DMS153 (cell line): Measurements from ENCODE around the gene ODAD3.
A peak's percentile ranks its signal among the peaks of the same experiment; 100 is the strongest.
"Not testable (repeated sequence)": the region's sequence is repeated elsewhere in the genome, so short reads cannot be mapped to it uniquely, and the experiment has no call there.

Experiments used
- DNase-seq: peaks from one replicate; lab custom pipeline; 2025; lab: John Stamatoyannopoulos, UW

Gene ODAD3

DNA sequence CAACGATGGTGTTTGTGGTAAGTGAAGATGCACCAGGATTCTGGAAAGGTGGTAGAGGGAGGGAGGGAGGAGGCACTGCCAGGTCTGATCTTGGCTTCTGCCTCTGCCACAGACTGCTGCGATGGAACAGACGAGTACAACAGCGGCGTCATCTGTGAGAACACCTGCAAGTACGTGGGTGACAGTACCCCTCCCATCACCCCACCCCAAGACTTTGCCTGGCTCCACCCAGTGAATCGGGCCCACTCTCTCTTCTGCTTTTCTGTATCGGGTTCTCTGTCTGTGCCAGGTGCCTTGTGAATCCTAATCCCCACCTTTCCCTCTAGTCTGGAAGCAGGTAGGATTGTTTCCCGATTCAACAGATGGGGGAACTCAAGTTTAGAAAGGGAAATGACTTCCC lies 3.0 kb upstream of the ODAD3 start:
- no peak for DNase-seq

DNA sequence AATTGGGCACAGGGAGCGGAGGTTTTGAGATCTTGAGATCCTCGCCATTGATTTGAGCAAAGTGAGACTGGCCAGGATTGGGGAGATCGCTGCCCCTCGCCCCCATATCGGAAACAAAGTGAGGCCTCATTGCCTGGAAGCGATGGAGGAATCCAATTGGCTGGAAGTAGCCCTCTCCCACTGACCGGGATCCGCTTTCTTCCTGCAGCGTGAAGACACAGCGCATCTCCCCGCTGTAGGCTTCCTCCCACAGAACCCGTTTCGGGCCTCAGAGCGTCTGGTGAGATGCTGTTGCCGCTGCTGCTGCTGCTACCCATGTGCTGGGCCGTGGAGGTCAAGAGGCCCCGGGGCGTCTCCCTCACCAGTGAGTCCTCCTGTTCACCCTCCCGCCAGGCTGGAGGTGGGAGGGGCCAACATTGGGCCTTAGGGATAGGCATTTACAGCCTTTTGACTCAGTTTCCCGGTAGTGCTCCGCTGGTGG lies 952 bp upstream of the ODAD3 start:
- DNase-seq, result no peak

DNA sequence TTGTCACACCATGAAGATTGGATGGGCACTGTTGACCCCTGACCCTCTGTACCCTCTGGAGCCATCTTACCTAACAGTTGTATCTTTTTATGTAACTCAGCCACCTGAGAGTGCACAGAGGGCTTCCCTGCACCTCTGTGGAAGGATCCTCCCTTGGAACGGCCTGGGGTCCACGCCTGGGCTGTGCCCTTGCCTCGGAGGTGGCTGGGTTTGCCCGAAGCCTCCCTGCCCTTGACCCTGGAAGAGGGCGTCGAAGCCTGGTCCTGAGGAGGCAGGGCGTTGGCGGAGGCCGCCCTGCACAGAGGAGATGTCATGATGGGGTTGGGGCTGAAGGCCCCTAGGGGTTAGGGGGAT lies 241 bp downstream of the ODAD3 start:
- DNase-seq, result no peak

DNA sequence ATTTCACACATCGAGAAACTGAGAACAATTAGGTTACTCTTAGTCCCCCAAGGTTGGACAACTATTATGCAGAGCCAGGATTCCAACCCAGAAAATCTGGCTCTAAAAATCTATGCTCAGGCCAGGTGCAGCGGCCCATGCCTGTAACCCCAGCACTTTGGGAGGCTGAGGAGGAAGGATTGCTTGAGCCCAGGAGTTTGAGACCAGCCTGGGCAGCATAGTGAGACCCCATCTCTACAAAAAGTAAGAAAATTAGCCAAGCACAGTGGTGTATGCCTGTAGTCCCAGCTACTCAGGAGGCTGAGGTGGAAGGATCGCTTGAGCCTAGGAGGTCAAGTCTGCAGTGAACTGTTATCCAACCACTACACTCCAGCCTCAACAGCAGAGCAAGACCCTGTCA lies 1.4 kb downstream of the ODAD3 start:
- DNase-seq, result not testable (repeated sequence)

DNA sequence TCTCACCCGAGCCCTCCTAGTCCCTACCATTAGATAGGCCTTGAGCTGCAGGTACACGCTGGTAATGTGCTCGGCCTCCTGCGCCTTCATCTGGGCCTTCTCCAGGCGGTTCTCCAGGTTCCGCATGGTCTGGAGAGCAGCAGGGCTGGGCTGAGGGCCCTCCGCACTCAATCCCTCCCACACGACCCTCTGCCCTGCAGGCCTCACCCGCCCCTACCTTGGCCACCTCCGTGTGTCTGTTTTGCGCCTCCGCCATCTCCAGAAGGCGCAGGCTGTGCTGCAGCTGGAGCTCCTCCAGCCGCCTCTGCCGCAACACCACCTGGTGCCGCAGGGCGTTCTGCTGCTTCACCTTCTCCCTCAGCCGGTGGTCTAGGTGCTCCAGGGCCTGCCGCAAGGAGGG lies 8.3 kb downstream of the ODAD3 start:
- no peak for DNase-seq

DNA sequence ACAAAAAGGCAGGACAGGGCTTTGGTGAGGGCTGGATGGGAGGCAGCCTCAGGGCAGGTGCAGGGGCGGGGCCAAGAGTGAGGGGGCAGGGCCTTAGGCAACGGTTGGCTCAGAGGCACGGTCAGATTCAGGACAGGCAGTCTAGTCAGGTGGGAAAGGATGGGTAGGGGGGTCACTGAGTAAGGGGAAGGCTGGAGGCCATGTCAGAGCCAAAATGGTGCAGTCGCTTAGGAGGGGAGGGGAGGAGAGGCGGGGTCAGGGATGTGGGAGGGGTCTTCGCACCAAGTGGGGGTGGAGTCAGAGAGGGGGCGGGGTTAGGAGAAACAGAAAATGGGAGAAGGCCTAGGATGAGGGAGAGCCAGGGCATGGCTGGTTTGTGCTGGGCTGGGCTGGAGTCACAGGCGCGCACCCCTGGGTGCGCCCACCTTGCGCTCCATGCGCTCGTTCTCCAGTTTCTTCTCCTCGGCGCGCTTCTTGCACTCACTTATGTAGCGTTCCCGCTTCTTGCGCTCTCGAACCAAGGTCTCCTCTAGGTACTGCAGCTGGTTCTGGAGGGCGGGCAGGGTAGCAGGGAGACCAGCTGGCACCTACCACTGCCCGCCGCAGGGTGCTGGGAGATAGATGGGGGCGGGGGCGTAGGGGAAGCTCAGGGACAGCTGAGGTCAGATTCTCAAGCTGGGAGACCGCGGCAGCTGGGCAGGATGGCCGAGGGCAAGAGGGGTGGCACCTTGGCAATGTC lies 9.0 kb downstream of the ODAD3 start:
- no peak for DNase-seq

DNA sequence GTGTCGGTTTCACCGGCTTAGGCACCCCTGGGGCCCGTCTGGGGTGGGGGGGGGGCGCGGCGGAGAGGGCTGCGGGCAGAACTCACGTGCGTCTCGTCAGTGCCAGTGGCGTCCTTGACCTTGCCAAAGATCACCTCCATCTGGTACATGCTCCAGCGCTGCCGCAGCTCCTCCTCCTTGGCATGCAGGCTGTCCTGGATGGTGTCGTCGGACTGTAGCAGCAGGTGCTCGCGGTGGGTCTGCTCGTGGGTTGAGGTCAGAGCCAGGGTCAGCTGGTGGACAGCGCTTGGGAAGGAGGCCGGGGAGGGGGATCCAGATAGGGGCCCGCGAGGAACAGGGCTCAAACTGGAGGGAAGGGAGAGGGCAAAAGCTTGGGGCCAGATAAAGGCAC lies 11.1 kb downstream of the ODAD3 start:
- no peak for DNase-seq

DNA sequence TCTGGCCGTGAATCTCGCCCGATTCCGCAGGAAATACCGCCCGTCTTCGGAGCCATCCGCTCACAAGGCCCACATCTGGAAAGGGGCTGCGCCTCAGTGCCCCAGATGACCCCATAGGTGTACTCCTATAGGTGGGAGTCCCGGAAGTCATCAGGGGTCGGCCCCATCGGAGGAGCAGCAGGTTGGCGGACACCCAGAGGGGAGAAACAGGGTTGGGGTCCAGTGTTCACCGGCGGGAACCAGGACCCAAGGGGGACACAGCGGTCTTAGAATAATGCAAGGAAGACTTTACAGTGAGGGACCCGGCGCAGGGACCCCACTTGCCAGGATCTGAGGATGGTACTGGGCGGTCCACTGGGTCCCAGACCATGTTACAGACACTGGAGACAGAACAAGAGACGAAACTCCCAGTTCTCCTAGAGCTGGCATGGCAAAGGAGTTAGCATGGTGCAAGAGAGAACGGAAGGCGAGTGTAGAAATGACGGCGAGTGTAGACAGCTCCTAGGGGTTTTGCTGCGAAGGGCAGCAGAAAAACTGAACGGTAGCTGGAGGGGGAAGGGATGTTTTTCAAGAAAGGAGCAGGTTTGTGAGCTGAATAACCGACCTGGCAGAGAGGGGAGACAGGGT lies 11.6 kb downstream of the ODAD3 start:
- no peak for DNase-seq

DNA sequence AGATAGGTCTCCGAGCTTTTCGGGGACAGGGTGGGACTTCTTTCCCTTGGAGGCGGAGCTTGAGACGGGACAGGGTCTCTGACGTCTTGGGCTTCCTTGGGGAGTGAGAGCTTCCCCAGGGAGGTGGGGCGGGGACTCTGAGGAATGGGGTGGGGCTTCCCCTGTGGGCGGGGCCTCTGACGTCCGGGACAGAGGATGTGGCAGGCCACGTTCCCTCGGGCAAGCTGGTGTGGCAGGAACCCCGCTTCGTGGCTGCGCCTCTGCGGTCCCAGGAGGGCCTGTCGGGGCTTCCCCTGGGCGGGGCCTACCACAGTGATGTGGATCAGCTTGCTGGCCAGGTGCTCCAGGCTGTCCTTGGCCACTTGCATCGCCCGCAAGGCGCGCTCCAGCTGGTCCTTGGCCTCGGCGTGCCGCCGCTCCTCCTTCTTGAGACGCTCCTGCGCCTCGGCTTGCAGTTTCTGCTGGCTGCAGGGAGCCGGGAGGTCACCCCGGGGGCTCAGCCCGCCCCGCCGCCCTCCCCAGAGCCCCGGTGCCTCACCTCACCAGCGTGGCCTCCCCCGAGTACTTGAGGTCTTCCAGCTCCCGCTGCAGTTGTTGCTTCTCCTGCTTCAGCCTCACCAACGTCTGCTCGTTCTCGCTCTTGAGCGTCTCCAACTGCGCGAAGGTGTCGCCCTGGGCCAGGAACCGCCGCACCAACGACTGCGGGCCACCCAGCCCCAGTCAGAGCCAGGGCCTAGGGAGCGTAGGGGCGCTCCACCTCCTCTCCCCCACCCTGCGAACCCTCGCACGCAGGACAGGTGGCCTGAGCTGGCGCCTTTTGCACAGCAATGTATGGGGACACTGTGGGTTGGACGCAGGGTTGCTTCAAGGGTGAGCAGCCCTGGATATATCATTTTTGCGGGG lies 12.5 kb downstream of the ODAD3 start:
- peak; percentile 49 for DNase-seq

DNA sequence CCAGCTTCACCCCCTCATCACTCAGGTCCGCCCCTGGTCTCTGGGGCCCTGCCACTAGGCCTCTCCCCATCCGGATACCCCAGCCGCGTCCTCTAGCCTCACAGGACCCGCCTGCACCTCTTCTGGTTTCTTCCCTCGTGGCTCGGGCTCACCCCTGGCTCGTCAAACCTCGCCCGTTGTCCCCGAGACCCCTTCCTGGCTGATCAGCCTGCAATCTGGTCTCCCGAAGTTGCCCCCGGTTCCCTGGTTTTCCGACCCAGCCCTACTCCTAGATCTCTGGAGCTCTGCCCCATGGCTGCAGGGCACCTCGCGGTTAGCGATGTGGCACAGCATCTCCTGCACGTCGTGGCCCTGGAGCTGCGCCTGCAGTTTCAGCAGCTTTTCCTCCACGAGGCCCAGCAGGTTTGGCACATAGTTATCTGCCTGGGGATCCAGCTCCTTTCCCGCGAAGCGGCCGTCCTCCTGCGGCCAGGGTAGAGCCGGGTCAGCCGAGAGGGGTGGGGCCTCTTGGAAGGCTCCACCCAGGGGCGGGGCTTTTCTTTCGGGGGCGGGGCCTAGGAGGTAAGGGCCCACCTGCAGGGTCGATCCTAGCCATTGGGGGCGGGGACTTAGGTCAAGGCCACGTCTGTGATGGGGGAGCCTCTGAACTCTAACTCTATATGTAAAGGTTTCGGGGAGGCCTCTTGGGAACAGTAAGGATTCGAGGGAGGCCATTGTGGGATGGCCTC lies 13.4 kb downstream of the ODAD3 start:
- peak; percentile 36 for DNase-seq

DNA sequence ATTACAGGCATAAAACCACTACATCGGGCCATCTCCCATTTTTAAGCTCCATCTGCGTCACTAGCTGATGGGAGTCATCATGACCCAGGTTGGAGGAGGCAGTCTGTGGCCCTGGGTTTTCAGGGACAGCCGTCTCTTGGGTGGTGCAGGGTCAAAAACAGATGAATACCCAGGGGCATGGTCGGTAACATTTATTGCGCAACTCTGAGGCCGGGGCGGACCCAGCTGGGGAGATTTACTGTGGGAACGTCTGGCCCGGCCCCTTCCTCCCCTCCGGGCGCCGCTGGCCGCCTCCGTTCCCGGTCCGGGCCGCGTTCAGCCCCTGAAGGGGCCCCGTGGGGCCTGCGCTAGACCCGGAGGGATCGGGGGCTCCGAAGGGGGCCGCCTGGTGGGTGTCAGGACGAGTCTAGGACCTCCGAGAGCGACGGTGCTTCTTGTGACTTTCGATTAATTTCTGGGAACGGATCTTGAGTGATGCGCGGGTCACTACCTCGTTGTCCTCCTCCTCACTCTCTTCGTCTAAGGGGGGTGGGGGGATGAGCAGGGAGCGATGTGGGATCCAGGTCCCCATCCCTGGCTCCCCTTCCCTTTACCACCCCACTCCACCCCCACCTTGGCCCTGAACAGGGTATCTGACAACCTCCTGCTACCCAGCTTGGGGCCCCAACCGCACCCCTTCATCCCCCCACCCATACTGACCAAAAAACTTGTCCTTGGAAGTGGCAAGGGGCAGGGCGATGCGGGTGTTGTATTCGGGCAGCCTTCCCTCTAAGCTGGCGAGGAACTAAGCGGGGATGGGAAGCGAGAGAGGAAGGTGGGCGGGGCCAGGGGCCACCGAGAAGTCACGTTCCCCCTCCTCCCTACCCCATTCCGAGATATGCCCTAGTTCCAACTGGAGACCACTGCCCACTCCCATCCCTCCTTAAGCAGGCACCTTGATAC lies 14.2 kb downstream of the ODAD3 start:
- peak; percentile 20 for DNase-seq

DNA sequence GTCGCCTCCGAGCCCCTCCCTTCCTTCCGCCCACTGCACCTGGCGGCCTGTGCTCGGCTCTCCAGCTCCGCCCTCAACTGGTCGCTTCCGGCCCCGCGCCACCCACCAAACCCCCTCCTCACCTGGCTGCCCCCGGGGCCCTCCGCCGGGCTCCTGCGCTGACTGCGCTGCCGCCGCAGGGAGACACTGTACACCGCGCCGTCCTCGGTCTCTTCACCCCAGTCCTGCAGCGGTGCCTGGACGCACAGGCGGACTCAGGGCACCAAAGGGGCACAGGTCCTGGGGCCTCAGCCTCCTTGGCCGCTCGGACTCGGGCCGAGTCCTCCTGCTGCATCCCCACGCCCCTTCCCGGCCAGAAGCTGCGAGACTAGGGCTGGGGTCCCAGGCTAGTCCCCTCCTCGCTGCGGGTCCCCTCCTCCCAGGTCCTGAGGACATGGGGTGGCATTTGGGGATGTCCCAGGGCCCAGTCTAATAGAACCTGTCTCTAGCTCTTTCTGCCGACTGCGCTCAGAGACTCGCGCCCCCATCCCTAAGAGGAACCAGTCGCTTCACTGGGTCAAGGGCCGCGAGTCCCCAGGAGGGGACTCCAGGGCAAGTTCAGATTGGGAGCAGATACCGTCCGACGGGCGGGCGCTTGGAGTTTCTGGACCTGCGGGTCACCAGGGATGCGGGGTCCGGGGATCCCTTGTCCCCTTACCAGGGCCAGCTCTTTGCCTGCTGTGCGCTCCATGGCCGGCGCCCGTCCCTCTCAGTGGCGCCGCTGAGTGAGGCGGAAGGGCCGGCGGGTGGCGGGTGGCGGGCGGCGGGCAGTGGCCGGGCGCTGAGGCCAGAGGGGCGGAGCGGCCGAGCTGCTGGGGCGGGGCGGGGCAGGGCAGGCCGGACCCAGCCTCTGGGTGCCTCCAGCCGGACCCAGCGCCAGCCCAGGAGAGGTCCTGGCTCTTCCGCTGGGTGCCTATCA lies 16.1 kb downstream of the ODAD3 start, which contains the start of gene RGL3:
RGL3 (minus strand) TSS at position 766 of the 958 bp plus-strand sequence; CDS start at position 730, 36 bp downstream.
- peak; percentile 70 for DNase-seq

DNA sequence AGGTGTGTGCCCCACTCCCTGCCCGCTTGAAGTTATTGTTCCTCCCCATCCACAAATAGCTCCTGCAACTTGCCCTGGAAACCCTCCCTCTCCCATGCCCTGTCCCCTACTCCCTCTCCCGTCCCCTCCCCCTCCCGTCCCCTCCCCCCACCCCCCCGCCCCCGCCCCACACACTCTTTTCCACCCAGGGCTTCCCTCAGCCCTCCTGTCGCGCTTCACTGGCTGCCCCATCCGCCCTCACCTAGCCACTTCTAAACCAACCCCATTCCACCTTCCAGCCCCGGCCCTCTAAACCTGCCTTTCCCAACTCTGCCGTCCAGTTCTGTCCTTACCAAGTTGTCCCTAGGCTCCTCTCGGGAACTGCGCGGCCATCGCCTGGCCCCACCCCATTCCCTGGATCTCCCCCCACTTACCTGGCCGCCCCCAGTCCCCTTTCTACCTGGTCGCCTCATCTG lies 16.8 kb downstream of the ODAD3 start:
- no peak for DNase-seq

DNA sequence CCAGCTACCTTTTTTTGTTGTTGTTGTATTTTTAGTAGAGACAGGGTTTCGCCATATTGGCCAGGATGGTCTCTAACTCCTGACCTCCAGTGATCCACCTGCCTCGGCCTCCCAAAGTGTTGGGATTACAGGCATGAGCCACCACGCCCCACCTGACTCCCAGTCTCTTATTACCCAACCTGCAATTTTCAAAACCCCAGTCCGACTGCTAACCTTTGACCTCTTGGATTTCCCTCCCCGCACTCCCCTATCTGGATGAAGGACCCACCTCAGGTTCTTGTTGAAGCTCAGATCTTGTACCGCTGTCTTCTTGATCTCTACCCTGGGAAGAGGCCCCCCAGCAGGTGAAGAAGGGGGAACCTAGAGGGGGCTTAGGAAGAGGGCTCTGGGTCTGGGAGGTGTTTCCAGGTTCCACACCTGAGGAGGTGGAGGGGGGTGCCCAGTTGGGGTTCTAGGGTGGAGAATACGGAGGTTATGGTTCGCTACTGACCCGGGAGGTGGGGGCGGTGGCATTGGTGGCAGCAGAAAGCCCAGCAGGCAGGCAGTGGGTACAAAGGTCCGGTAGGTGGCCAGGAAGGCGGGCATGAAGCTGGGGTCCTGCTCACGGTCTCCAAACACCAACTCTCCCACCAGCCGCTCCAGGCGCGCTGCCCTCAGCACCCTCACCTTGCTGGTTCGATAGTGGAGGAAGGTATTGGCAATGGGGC lies 18.4 kb downstream of the ODAD3 start:
- DNase-seq, result no peak

DNA sequence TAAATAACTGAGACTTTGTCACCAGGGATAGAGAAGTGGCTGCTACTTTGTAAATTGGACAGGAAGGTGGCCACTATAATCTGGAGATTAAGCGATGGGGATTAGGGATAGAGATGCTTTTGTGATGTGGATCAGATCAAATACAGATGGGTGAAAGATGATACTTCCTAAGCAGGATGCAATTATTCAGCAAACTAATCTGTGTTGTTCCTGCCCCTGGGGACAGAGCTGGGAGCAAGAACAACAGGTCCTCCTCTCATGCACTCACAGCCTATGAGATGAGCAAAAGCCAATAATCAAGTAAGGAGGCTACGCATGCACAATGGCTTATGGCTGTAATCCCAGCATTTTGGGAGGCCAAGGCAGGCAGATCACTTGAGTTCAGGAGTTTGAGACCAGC lies 20.4 kb downstream of the ODAD3 start:
- DNase-seq, result no peak

DNA sequence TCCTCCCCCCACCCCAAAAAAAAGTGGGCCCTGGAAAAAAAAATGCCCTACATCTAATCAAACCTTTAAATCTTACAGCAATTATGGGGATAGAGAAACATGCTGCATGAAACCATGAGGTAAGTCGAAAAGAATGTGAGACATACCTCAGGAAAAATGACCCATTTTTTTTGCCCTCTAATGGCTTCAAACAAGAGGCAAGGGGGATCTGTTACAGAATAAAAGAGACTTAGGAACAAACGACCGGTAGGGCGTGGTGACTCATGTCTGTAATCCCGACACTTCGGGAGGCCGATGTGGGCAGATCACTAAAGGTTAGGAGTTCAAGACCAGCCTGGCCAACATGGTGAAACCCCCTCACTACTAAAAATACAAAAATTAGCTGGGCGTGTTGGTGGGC lies 24.2 kb downstream of the ODAD3 start:
- DNase-seq, result no peak

DNA sequence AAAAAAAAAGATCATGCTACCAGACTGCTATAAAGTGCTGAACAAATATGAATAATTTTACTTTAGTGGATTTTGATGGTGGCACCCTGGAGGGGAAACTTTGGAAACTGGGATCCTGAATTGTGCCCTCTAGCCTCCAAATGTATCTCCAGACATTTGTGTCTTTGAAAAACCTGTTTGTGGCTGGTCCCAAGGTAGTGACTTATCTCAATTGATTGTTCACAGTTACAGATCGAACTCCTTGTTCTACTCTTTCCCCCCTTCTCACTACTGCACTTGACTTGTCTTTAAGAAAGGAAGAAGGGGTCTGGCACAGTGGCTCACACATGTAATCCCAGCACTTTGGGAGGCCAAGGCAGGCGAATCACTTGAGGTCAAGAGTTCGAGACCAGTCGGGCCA lies 26.3 kb downstream of the ODAD3 start:
- DNase-seq, result no peak

DNA sequence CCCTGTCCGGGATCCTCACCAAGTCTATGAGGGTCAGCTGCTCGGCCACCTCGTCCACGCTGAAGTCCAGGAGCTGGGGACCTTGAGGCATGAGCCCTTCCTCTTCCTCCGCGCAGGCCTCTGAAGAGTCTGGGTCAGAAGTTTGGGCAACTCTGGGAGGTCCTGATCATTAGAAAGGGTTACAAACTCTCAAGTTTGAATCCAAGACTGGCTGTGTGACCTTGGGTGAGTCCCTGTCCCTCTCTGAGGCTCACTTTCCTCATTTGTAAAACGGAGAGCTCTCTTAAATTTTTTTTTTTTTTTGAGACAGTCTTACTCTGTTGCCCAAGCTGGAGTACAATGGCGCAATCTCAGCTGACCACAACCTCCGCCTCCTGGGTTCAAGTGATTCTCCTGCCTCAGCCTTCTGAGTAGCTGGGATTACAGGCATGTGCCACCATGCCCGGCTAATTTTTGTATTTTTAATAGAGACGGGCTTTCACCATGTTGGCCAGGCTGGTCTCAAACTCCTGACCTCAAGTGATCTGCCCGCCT lies 28.2 kb downstream of the ODAD3 start:
- DNase-seq, result not testable (repeated sequence)
